Stimulated activated CD8-positive, alpha-beta memory T cell treated with anti-CD3 and anti-CD28 coated beads, Interleukin-4, amount 100 ng/mL, for 4 hours (primary cell): ENCODE data around the gene MCF2L2.

Experiments used
- DNase-seq, 2 donors: peaks; one replicate each; pipeline ENCODE4 v3.0.0-alpha.2; 2020; ENCODE audit warnings: low read depth in 2 of 2, low spot score in 1 of 2

Gene MCF2L2

DNA sequence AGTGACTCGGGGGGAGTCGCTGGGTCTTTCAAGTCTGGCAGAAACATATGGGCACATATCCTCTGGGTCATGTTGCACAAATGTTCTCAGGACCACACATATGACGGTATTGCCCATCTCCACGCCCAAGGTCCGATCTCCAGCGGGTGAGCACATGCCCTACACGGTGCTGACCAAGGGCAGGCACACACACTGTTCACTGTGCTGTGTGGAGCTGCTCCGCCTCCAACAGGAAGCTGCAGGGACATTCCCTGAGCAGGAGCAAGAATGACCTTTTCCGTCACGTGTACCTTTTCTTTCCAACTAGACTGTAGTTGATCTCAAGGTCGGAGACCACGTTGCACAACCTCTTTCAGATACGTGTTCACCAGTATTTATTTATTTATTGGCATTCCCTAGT lies 217.1 kb downstream of the MCF2L2 start:
- DNase-seq: no peak

DNA sequence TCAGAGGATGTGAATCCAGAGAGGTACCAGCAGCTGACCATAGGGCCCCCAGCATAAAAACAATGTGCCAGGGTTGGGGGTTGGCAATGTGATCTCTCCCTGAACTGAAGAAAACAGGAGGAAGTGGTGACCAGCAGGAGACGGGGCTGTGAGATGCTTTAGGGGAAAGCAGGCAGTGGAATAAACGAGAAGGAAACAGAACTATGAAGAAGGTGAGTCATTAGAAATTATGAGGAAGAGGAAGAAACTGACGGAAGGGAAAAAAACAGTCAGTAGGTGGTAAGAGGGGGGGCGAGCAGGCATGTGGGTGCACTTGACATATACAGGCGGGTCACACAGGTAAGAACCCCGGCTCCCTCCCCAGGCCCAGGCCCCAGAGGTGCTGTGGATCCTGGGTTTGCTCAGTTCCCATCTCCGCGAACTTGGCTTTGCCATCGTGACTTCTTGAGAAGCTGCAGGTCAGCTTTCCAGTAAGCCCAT lies 217.5 kb downstream of the MCF2L2 start:
- DNase-seq: peak in 1 of 2 donors; percentile 22

DNA sequence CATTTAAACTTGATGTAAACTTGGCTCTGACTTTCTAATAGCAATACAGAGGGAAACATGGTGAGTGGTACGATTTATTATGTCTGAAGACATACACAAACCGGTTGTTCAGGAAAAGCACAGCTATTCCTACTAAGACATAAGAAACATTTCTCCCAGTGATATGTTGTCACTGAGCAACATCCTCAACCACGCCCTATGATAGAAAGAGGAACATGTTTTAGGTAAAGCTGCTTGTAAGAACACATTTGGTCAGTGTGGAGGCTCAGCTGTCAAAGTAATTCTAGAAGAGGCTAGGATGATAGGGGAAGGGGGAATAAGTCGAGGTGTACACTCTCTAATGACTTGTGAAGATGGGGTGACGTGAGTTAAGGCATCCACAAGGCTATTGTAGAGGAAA lies 218.1 kb downstream of the MCF2L2 start:
- no peak for DNase-seq

DNA sequence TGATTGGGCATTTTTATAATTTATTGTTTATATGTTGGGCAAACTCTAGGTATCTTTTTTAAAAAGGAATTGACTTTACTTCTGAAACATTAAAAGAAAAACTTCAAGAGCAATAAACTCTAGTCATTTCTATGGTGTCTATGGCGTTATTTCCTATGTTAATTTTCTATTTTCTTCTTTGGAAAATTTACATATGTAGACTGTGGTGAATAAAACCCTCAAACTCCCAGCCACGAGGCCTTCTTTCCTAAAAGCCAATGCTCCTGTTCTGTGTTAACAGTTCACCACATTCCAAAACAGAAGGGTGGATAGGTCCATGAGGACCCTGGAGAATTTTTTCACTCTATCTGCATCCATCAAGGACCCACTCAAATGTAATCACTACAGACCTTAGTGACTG lies 219.6 kb downstream of the MCF2L2 start:
- DNase-seq: no peak

DNA sequence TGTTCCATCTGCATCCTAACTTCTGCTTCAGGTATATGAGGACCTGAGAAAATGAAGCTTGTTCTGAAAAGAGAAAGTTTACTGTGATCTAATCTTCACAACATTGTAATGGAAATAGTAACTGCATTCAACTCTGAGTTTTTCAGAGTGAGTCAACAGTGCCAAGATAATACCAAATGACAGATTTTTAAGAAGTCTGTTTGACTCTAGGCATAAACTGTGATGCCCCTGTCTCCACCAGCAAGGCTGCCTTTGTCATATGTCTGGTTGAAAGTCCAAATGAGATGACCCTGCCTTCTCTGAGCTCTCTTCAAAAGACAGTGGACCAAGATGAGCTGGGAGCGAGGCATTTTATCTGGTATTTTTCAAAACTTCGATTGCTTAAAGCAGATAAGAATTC lies 220.2 kb downstream of the MCF2L2 start:
- DNase-seq: no peak

DNA sequence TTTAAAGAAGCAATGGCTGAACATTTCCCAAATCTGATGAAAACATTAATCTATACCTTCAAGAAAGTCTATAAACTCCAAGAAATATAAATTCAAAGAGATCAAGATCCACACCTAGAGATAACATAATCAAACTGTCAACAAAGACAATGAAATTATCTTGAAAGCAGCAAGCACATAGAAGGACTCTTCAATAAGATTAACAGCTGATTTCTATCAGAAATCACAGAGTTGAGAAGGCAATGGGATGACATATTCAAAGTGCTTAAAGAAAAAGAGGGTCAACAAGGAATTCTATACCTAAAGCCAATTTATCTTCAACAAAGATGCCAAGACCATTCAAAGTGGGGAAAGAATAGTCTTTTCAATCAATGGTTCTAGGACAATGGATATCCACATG lies 224.7 kb downstream of the MCF2L2 start:
- no peak for DNase-seq

DNA sequence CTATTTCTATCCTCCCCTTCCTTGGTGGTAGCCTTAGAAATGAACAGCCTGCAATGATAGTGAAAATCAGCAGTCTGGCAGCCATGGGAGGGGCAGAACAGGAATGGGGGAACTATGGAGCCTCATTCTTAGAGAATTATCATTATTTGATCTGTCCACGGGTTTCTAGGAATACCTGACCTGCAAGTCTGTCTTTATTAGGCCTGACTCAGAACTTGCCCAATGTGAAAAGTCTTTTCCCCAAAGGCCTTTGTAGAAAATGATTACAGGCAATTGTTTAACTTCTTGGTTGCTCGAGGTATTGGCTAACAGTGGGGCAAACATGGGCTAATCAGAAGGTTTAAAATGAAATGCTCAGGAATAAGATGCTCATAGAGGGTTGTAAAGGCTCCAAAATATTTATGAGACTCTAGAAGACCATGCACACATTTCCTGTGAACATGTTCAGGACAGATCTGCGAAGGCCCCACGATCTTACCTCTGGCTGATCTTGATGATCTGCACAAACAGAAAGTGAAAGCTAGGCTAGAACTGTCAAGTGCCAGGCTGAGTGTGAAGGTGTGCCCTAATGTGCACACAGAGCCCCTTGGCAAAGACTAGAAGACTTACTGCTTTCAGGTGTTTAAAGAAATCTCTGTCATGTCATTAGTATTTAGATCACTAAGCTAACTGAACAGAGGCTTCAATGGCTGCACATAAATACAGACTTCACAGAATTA lies 226.3 kb downstream of the MCF2L2 start:
- DNase-seq: no peak

DNA sequence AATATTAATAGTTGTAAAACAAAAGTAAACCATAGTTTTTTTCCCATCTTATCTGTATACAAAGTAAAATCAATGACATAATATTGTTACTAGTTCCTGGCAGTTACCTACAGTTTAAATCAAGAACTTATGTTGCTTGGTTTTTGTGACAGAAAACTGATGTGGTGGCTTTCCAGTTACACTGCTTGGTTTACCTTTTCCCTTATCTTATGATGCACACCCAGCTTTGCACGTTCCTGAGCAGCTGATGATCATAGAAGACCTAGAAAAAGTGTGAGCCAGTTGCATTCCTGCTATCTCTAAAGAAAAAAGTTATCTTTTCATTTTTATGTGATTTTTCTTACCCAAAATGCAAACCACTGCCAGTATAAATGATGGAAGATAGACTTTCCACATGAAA lies 229.5 kb downstream of the MCF2L2 start:
- DNase-seq: no peak

DNA sequence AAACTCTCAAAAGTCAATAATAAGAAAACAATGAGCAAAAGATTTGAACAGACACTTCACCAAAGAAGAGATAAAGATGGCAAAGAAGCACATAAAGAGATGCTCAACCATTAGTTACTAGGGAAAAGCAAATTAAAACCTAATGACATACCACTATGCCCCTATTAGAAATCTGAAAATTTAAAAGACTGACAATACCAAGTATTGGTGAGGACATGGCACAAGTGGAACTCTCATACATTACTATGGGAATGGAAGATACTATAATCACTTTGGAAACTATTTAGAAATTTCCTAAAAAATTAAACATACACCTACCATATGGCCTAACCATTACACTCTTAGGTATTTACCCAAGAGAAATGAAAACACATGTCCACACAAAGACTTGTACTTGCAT lies 230.7 kb downstream of the MCF2L2 start:
- DNase-seq: no peak

DNA sequence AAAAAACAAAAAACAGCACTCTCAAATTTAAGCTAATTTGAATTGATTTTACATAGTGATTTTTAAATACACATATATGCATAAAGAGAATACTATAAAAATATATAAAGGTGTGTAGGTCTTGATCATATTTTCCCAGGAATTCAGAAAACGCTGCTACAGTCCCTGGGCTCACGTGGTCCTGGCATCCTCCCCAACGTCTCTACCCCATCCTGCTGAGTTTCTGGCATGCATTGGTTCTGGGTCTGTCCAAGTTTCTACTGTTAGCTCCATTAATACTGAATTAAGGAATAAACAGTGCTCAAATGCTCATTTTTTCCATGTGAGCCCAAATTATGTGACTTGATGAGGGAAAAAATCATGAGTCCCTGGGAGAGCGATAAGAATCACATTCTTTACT lies 233.2 kb downstream of the MCF2L2 start:
- DNase-seq: no peak

DNA sequence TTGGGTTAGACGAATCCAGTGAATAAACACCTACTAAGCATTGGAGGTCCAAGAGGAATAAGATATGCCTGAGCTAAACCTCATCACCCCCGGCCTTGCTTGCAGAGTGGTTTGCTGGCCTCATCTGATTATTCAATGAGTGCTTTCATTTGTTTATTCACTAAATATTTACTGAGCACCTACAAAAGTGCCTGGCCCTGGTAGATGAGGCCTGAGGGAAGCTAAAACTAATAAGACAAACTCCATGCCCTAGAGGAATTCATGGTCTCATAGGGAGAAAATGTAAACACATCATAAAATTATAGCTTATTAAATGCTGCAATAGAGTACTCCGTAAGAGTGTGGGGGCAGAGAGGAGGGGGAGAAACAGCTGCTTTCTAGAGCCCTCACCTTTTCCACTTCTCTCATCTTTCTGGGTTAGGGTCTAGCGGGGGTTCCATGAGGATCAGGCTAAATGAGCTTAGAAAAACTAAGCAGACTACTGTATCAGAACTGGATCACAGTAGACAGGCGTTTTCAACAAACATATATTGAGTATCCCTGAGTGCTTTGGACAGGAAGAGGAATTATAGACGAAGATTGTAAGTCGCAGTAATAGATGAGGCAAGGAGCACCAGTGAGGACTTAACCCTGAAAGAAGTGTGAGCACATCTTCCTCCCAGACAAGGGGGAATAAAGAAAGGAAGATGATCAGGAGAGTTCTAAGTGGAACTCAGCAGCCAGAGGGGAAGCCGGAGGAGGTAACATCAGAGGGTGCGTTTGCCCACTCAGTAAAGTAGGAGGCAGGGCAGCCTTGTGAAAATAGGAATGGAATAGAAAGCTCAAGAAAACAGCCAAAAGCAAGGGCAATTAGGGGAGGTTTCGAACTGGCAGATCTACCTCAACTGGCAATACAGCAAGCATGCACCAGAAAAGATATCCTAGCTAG lies 234.4 kb downstream of the MCF2L2 start:
- no peak for DNase-seq

DNA sequence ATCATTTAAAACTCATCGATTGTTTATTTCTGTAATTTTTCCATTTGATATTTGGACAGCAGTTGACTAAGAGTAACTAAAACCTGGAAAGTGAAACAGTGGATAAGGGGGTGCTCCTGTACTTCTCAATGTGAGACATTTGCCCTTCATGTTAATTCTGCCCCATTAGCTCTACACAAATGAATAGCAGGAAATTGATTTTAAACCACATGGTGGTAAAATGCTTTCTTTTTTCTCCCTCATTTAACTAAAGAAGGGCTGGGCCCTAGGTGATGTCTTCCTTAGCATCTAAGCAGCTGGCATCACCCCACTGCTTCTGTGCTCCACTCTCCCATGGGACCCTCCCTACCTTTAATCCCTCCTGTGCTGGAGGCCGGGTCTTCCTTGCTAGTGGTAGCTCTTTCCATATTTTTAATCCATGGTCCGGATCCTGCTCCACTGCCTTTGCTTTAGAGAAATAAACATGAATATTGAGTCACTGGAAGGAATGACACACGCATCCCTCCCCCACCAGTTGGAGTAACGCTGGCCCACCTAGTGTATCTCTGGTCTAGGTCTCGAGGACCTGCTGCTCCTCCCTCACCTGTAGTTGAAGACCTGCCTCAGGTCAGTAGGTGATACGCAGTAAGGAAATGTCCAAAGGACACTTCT lies 235.6 kb downstream of the MCF2L2 start:
- no peak for DNase-seq

DNA sequence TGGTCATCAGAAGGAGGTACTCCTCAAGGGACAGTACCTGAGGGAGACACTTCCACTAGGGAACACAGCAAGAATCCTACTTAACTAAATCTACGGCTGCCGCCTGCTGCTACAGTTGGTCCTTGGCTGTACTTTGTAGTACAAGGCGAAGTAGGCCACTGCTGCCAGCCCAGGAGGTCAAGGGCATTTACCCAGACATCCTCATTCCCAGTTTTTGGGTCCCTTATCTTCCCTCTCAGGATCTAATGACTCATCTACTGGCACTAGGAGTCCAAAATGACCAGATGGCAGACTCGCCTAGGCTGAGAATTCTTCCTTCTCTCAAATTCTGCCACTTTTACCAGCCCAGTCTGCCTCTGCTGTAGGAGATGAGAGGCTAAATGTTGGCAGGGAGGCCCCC lies 238.8 kb downstream of the MCF2L2 start:
- DNase-seq: no peak

DNA sequence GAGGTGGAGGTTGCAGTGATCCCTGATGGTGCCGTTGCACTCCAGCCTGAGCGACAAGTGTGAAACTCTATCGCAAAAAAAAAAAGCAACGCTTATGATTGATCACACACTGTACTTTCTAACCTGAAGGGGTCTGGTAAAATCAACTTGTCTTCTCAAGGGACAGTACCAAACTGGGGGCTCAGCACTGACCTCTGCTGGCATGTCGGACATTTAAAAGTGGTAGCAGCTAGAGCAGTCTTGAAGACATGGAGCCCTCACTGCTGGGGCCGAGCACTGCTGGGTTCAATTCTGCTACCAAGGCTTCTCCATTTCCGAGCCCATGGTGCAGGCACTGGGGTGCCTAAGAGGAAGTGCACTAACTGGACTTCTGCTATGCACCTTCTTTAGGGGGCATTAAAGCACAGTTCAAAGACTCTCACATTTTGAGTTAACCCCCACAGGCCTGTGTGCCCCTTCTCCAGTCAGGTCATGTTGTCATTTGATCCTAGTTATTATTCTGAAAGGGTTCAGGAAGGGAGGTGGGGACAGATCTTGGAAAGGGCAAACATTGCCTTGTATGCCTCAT lies 239.4 kb downstream of the MCF2L2 start:
- peak in 1 of 2 donors; percentile 29 for DNase-seq

DNA sequence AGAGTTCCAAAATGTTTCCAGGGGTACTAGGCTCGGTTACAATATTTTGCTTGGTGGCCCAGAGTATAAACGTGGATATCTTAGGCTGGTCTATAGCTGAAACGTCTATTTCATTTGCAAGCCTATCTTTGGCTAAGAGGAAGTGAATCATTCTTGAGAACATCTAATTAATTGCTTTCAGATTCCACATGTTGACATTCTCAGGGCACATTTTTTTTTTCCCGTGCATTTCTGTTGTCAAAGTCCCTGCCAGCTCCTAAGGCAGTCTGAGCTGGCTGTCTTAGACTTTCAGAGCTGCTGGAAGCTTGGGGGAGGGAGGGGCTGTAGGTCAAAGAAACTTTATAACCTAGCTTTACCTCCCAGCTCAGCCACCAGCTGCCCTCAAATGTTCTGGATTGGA lies 242.7 kb downstream of the MCF2L2 start:
- no peak for DNase-seq

DNA sequence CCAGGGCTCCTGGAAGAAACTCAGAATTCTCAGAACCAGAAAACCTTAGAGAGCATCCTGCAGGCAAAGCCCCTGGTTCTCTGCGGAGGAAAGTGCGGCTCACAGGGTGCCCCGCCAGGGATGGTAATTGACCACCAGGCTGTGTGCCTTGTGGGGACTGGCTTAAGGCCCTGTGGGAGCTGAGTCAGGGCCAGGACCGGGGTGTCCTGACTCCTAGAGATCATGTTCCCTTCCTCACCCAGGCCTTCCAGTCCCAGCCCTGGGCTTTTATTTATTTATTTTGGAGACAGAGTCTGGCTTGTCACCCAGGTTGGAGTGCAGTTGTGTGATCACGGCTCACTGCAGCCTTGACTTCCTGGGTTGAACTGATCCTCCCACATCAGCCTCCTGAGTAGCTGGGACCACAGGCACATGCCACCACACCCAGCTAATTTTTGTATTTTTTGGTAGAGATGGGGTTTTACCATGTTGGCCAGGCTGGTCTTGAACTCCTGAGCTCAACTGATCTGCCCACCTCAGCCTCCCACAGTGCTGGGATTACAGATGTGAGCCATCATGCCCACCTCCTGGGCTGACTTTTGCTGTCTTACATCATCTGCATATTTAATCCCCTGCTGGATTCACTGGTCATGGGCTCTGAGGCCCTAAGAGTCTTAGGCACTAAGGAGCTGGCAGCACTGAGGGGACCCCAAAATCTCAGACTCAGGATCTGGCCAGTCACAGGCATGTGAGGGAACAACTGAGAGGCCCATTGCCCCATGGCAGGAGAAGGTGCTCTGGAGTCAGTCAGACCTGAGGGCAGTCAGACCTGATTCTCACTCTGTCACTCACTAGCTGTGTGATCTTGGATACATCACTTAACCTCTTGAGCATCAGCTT lies 245.4 kb downstream of the MCF2L2 start:
- no peak for DNase-seq

DNA sequence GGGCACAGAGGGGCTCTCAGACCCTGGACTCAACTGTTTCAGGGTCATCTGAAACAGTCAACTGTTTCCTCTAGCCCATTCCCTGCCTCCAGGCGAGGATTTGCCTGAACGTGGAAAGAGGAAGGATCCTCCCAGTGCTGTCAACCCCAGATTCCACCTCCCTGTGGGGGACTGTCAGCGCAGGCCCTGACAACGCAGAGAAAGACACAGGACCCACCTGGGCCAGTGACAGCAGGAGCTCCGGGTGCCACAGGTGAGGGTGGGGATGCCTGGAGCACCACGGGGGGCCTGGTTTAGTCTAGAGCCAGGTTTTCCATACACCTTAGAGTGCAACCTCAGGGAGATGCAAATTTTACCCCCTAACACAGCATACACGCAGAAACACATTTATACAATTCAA lies 246.3 kb downstream of the MCF2L2 start:
- DNase-seq: no peak

DNA sequence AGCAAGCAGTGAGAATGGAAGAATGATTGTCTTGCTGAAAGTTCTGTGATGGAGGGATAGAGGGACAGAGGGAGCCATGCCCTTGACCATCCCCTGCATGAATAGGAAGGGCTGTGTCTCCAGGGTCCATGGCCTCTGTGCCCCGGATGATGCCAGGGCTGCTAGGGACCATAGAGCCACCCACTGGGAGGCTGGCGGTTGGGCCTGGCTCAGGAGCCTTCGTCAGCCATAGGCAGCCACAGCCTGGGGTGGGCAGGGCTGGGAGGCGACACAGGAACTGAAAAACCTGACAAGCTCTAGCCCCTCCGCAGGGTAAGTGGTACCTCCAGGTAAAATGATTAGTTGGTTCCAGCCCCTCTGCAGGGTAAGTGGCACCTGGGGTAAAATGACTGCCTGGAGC lies 246.8 kb downstream of the MCF2L2 start:
- no peak for DNase-seq

DNA sequence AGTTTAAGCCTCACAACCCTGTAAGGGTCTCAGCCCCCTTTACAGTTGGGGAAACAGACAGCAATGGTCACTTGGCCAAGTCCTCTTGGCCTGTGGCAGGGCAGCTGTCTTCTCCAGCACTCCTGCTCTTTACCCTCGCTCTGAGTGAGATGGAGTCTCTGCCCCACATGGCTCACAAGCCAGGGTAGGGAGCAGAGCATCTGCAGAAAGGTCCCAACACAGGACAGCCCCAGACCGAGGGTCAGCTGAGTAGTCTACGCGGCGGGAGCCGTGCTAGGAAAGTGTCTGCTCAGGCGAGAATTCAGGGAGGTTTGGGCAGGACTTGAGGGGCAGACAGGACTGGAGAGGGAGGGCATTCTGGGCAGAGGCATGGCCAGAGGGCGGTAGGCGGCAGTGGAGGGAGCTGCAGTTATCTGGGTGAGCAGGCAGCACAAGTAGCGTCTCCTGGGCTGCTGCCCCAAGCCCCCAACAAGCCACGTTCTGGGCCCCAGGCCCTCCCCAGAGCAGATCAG lies 247.6 kb downstream of the MCF2L2 start:
- no peak for DNase-seq

DNA sequence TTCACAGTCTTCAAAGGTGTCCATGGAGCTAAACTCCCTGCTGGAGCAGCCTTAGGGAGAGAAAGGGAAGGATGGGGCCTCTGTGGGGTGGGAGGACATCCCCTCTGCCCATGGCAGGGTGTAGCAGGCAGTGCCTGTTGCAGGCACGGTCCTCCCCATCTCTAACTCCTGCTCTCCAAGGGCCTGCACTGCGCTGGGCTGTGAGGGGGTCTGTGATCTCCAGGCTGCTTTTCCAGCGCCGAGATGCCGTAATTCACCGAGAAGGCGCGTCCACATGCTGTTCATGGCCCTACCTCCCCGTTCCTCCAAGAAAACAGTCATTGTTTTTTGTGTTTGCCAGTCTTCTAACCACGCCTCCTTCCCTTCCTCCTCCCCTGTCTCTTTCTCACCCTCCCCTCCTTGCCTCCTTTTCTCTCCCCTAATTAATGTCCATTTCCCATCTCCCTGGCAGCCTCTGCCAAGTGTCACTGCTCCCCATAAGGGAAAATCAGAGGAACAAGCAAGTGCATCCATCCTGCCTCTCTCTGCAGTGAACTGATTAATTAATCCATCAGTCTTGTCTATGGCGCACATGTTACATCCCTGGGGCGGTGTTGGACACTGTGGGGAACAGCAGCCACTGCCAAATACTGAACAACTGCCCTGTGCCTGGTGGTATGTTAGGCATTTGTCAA lies 248.2 kb downstream of the MCF2L2 start:
- no peak for DNase-seq
